Body of pancreas (tissue), 4 donors: ENCODE data around the gene OSBPL1A.

ENCODE experiments used
- POLR2A ChIP-seq, 3 donors: fragments of 450-650 bp; IDR thresholded peaks; one replicate each; pipeline ENCODE4 v1.6.1; 2016; ENCODE audit warnings: antibody characterized with exemption in 3 of 3, mild to moderate bottlenecking in 2 of 3
- TF ChIP-seq, protein P1 (sequence below), 7 experiments: fragments of 450-650 bp in 4 of 7; fragments of 200-600 bp in 3 of 7; sonication (generic) in 3 of 7; IDR thresholded peaks; one replicate each; pipeline ENCODE4 v1.5.1; 2016 to 2019; ENCODE audit warnings: antibody characterized with exemption in 7 of 7

- TF ChIP-seq, protein P1, sequence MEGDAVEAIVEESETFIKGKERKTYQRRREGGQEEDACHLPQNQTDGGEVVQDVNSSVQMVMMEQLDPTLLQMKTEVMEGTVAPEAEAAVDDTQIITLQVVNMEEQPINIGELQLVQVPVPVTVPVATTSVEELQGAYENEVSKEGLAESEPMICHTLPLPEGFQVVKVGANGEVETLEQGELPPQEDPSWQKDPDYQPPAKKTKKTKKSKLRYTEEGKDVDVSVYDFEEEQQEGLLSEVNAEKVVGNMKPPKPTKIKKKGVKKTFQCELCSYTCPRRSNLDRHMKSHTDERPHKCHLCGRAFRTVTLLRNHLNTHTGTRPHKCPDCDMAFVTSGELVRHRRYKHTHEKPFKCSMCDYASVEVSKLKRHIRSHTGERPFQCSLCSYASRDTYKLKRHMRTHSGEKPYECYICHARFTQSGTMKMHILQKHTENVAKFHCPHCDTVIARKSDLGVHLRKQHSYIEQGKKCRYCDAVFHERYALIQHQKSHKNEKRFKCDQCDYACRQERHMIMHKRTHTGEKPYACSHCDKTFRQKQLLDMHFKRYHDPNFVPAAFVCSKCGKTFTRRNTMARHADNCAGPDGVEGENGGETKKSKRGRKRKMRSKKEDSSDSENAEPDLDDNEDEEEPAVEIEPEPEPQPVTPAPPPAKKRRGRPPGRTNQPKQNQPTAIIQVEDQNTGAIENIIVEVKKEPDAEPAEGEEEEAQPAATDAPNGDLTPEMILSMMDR (IDR thresholded peaks at IDR 0.05): no peak
- TF ChIP-seq POLR2A (IDR thresholded peaks at IDR 0.05): no peak
Observed at GRCh38 chr18:24246143-24246542, 151.5 kb downstream of the OSBPL1A start.
